GM19240 (cell line): ENCODE measurements around the gene TTC28.
"Not testable (repeated sequence)": the region's sequence is repeated elsewhere in the genome, so short reads cannot be mapped to it uniquely, and the experiment has no call there.

Experiments
- DNase-seq: peaks from one replicate; pipeline ENCODE4 v3.0.0; 2011; ENCODE audit warnings: low spot score; ENCODE audit not compliant: insufficient read length

The TTC28 gene

GRCh38 chr22:28491289-28491688 lies 188.4 kb downstream of the TTC28 start:
- DNase-seq, result not testable (repeated sequence)

DNA sequence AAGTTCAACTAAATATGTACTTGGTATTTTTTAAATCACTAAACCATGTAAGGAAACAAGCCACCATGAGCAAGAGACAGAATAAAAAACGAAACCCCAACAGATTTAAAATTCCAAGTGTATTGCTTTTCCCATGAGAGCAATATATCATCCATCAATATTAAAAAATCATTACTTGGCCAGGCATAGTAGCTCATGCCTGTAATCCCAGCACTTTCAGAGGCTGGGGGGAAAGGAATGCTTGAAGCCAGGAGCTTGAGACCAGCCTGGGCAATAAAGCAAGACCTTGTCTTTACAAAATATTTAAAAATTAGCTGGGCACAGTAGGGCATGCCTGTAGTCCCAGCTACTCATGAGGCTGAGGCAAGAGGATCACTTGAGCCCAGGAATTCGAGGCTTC lies 190.8 kb downstream of the TTC28 start:
- no peak for DNase-seq

DNA sequence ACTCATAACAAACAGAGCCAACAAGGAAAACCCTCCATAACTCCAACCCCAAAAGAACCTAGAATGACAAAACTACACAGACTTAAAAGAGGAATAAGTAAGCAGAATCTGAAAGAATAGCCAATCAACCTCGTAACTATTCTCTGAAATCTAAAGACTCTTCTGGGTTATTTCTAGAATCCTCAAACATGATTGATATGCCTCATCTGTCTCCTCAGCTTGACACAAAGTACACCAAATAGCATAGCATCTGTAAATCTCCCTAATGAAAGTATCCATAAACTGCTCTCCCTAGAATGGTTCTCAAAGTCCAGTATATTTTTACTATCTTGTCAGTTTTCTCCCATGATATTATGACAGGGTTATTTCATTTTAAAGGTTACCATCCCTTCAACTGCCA lies 195.0 kb downstream of the TTC28 start:
- no peak for DNase-seq

DNA sequence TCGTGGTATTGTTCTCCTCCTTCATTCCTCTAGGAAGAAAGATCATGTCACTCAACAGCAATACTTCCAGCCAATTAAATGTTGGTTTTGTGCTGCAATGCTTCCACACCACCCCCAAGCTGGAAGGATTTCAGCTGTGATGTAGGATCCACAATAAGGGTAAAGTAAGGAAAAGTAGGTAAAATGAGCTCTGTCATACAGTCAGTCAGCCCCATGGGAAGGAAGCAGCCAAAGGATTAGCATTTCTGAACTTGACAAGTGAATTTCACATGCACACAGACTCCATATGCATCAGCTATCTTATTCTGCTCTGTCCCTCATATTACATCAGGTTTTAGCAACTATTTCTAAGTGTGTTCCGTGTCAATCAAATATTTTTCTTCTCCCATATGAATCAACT lies 197.9 kb downstream of the TTC28 start:
- DNase-seq, result no peak

DNA sequence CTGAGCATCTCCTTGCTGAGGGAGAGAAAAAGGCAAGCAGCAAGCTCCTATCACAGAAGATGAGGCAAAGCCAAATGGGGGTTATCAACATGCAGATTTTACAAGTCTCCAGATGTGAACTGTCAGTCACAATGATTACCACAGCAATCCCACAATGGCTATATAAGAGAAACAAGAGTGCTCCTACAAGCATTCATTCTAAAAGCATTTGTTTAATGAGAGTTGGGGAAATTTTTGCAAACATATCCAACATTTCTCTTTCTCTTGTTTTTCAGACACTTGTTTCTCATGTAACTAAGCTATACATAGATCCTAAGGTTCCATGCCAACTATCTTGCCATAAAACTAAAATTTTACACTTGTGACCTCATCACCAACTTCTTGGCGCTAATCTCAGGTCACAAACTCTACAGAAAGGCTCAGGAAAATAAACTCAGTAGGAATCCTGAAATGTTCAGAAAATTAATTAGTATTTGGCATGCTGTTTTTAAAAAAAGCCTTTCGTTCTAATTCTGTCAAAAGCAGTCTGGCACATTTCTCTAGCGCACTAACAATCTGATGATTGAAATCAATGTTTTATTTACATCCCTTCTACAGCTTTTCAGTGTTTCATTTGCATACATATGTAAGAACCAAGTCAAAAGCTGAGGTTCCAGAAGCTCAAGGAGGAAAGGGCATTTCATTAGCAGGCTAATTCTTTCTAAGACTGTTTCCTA lies 199.5 kb downstream of the TTC28 start:
- no peak for DNase-seq

DNA sequence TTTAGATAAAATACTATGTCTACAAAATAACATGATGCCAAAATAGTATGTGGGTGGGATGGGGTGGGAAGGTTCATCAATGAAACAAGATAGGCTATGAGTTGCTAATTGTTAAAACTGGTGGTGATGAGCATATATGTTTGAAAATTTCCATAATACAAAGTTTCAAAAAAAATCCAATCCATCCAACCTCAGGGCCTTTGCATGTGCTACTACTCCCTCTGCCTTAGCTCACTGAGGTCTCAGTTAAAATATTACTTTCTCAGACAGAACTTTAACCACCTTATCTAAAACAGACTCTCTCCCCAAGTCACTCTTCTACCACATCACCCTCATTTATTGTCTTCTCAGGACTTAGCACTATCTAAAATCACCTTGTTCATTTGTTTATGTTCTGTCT lies 201.1 kb downstream of the TTC28 start:
- no peak for DNase-seq

DNA sequence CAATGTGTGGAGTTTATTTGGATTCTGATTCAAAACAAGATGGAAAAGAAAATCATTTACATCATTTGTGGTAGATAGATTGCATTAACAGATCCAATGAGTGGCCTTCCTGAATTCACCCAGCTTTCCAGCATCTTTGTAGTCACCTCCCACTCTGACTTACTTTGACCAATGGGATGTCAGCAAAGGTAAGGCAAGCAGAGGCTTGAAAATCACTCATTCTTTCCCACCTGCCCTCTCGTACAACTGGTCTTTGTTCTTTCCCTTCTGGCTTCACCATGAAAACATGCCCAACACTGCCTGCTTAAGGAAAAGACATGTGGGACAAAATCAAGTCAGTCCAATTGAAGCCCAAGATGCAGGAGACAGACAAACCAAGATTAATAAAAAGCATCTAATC lies 202.1 kb downstream of the TTC28 start:
- DNase-seq, result no peak

DNA sequence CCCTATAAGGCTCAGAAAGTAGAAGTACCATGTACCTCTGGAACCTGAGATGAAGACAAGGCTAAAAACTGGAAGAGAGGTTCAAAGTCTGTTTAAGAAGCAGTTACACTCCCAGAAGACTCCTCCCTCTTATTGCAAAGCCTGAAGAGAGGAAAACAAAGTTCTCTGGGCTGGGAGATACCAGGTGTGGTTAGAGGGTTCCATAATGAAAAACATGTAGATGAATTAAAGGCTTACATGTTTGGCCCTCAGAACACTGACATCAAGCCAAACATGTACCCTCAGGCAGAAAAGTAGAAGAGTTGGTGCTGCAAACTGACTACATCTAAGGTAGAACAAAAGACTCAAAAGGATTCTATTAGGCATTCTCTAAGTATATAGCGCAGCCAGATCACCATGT lies 205.3 kb downstream of the TTC28 start:
- no peak for DNase-seq

GRCh38 chr22:28473258-28473657 lies 206.4 kb downstream of the TTC28 start:
- no peak for DNase-seq

- DNase-seq, result not testable (repeated sequence)
These were observed 212.6 kb downstream of the TTC28 start for GRCh38 chr22:28467055-28467454.

- no peak for DNase-seq
These were observed 213.2 kb downstream of the TTC28 start for GRCh38 chr22:28466399-28466798.

DNA sequence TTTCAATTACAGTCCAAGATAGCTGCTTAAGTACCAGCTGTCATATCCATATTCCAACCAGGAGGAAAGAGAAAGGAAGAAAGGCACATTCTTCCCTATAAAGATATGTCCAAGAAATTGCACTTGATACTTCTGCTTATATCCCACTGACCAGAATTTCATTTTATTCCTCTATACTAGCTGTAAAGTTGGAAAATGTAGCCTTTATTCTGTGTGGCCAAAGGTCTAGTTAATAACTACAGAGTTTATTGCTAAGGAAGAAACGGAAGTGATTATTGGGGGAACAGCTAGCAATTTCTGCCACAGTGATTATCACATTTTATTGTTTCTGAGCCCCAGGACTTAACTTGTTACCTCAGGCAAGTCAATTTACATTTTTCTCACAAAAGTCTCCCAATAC lies 213.8 kb downstream of the TTC28 start:
- no peak for DNase-seq

DNA sequence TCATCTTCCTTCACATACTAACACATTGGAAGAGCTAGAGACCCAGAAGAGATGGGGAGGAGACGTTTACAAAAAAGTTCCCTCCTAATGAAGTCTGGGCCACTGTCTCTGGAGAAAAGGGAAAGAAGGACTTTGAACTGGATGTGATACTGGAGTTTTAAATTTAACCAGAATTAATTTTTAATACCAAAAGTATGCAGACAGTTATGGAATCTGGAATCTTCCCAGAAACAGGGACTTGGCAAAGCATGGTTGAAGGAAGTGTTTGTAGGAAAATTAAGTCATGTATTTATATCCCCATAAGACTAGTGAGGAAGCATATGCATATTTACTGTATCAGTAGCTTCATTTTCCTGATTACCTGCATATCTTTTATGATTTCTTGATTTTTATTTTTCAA lies 215.5 kb downstream of the TTC28 start:
- no peak for DNase-seq

- not testable (repeated sequence) for DNase-seq
These were observed 216.2 kb downstream of the TTC28 start for GRCh38 chr22:28463408-28463807.

DNA sequence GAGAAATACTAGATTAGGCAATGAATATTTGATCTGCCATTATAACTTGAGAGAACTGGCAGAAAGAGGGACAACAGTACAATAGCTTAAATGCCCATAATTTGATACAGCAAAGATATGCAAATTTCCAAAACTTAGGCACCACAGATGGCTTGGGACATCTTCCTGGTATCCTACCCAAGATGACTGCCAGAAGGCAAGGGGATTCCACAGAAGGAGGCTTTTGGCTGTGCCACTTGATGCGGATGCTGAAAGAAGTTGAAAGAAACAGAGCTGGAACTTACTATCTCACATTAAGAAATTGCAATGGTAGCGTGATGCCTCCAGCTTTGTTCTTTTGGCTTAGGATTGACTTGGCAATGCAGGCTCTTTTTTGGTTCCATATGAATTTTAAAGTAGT lies 216.7 kb downstream of the TTC28 start:
- no peak for DNase-seq

DNA sequence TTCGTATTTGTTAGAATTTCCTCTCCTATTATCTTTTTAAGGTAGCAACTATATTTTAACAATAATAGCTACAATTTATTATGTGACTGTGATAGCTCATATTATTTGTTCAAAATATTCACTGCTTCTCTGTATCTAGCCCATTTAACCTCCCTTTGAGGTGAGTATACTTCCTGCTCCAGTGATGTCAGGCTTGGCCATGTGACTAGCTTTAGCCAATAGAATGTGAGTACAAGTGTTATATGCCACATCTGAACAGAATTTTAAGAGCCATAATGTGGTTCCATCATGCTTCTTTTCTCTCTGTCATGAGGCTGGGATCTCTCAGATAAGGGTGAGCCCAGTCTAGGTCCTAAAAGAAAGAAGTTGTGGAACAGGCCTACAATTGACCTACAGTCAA lies 217.6 kb downstream of the TTC28 start:
- DNase-seq, result no peak

- no peak for DNase-seq
These were observed 225.1 kb downstream of the TTC28 start for GRCh38 chr22:28454431-28455064.

GRCh38 chr22:28450109-28450508 lies 229.5 kb downstream of the TTC28 start:
- no peak for DNase-seq

DNA sequence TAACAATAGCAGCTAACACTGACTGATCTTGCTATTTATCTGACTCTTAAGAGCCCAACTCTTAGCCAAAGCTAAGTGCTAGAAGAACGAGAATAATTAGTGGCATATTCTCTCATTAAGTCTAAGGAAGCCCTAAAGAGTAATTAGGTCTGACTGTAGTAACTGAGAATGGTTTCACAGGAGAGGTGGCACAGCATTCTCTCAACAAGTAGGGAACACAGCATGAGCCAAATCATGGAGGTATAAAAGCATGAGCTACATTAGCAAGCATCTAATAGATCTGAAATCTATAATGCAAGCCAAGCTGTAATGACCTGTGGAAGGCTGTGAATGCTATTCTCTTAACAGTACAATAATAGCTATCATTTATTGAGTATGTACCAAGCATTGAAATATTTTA lies 230.6 kb downstream of the TTC28 start:
- no peak for DNase-seq

DNA sequence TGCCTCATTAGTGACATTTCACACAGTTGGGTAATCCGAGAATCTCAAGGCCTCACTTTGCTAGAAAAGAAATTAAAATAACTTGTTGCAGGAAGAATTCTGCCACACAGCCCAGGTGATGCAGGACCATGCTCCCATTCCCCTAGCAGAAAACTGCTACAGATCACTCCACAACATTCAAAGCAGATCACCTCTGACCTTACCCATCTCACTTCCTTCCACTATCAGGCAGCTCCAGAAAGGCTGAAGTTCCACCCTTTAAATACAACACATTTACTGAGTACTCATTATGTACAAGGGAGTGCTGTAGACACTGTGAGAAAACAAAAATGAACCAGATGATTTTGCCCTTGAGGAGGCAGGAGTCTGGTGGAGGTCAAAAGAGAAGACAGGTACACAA lies 231.0 kb downstream of the TTC28 start:
- DNase-seq, result no peak

- no peak for DNase-seq
These were observed 235.0 kb downstream of the TTC28 start for GRCh38 chr22:28444659-28445058.

- no peak for DNase-seq
These were observed 236.1 kb downstream of the TTC28 start for GRCh38 chr22:28443526-28443876.

DNA sequence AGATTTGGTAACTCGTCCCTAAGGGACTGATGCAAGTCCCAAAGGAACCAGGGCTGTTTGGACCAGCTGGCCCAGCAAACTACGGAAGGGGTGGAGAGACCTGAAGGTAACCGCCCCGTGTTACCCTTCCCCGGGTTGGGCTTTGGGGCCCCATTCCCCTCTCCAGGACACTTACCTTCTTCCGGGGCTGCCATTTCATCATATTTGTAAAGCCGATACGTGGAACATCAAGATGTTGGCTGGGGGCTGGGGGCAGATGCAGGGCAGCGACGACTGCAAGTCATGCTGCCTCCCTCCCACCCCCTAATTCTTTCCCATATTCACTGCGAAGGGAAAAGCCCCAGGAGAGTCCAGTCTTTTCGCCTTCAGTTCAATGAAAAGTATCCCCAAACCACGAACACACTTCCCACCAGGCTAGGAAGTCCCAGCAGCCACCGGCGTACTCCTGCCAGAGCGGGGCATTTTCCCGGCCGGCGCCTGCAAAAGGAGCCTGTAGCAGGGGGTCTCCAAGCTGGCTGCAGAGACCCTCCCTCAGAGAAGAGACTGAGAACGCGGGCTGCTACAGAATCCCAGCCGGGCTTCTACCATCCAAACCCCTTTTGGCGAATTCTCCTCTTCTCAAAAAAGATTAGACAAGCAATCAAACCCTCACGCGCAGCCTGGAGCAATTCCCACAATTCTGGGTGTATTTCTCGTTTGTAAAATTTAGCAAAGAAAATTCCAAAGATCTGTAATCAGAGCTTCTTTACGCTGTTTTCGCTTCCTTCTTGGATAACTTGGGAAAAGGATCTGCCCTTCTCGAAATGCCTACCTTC lies 236.7 kb downstream of the TTC28 start:
- DNase-seq, result no peak
